GM12878 (cell line): Measurements from ENCODE around the gene ADAMTS16. TPM values are rescaled to one million over a fixed set of nuclear protein-coding genes. Genes with fewer than 3 reads are reported as not detected.

Experiments used
- ATAC-seq: fragments of 200-7000 bp; cut with Tn5 transposase; 3 replicates; pipeline ENCODE4 v1.9.1; 2020; ENCODE audit warnings: mild to moderate bottlenecking, moderate library complexity
- BruUV-seq: library from RNA; stranded (reverse); fragments of 400-500 nt; replicated peaks from 2 replicates; lab custom pipeline; 2021; lab: Mats Ljungman, UMichigan
- CTCF ChIA-PET: fragments of 300-600 bp; sonication (Branson Sonifier 250); formaldehyde crosslinking; extraction: SDS; loops from one replicate; lab custom pipeline; 2021; ENCODE audit warnings: inconsistent platforms; lab: Yijun Ruan, JAX
- POLR2A ChIA-PET: fragments of 350-600 bp; formaldehyde crosslinking; extraction: SDS; loops from one replicate; lab custom pipeline; 2021; ENCODE audit warnings: inconsistent platforms; lab: Charles Lee
- RAD21 ChIA-PET: fragments of 300-600 bp; sonication (Branson Sonifier 250); formaldehyde crosslinking; loops from one replicate; lab custom pipeline; 2023; ENCODE audit warnings: antibody characterized with exemption; ENCODE audit not compliant: unreplicated experiment; lab: Charles Lee
- SMC1A ChIA-PET: fragments of 300-600 bp; sonication (Branson Sonifier 250); formaldehyde crosslinking; loops from one replicate; lab custom pipeline; 2023; ENCODE audit not compliant: unreplicated experiment, uncharacterized antibody; lab: Charles Lee
- DNase-seq: peaks from one replicate; pipeline ENCODE4 v3.0.0-alpha.2; 2011; ENCODE audit warnings: low read depth, low spot score
- FAIRE-seq: peaks from 3 replicates; lab custom pipeline; 2011; peaks lifted over from hg19 to GRCh38; lab: Jason Lieb, UNC
- H2AFZ ChIP-seq: 2 replicates; pipeline ENCODE4 v1.6.0; 2011; ENCODE audit warnings: low read depth, low read length, control low read depth; ENCODE audit not compliant: control insufficient read depth
- H3K27ac ChIP-seq: 2 replicates; pipeline ENCODE4 v1.5.1; 2011; ENCODE audit warnings: control low read depth; ENCODE audit not compliant: control insufficient read depth, insufficient read depth
- H3K27me3 ChIP-seq, 2 experiments: replicated peaks in 1 of 2; 2 replicates each; pipeline versions ENCODE4 v1.6.0 to v1.6.1; 2011; ENCODE audit warnings: low read length in 1 of 2; ENCODE audit not compliant: control insufficient read depth in 2 of 2, insufficient read depth in 2 of 2
- H3K36me3 ChIP-seq, 2 experiments: 2 replicates each; pipeline ENCODE4 v1.5.1; 2011; ENCODE audit warnings: low read length in 1 of 2; ENCODE audit not compliant: control insufficient read depth in 2 of 2, insufficient read depth in 2 of 2
- H3K4me1 ChIP-seq: 2 replicates; pipeline ENCODE4 v1.6.1; 2011; ENCODE audit warnings: mild to moderate bottlenecking, low read length, moderate library complexity, mixed read lengths; ENCODE audit not compliant: control insufficient read depth, insufficient read depth
- H3K4me2 ChIP-seq: 2 replicates; pipeline ENCODE4 v1.6.0; 2011; ENCODE audit warnings: control low read depth; ENCODE audit not compliant: control insufficient read depth, insufficient read depth
- H3K4me3 ChIP-seq: fragments of 200-600 bp; sonication (generic); 2 replicates; pipeline ENCODE4 v1.5.1; 2016
- H3K79me2 ChIP-seq: 2 replicates; pipeline ENCODE4 v1.6.0; 2011; ENCODE audit warnings: low read length; ENCODE audit not compliant: control insufficient read depth, insufficient read depth
- H3K9ac ChIP-seq: 2 replicates; pipeline ENCODE4 v1.8.0; 2011; ENCODE audit warnings: low read length, control low read depth, mixed read lengths; ENCODE audit not compliant: control insufficient read depth, insufficient read depth
- H3K9me3 ChIP-seq: replicated peaks from 3 replicates; pipeline ENCODE4 v1.5.1; 2011; ENCODE audit warnings: mild to moderate bottlenecking, low read length; ENCODE audit not compliant: control insufficient read depth, insufficient read depth
- H4K20me1 ChIP-seq: 2 replicates; pipeline ENCODE4 v1.6.0; 2011; ENCODE audit not compliant: control insufficient read depth, insufficient read depth
- ESRRA ChIP-seq: IDR thresholded peaks from 2 replicates; pipeline ENCODE4 v1.6.1; 2012; ENCODE audit warnings: mild to moderate bottlenecking, low read length, improper control_type of control experiment
- GABPA ChIP-seq: IDR thresholded peaks from 2 replicates; pipeline ENCODE4 v1.6.1; 2014; ENCODE audit warnings: antibody characterized with exemption, low read depth, mild to moderate bottlenecking, inconsistent platforms
- IRF4 ChIP-seq: IDR thresholded peaks from 2 replicates; pipeline ENCODE4 v1.6.1; 2011; ENCODE audit warnings: low read depth, low read length
- NFYB ChIP-seq: IDR thresholded peaks from 2 replicates; pipeline ENCODE4 v1.6.1; 2011; ENCODE audit warnings: low read depth, mild to moderate bottlenecking, low read length, improper control_type of control experiment, moderate library complexity; ENCODE audit not compliant: insufficient read depth
- NRF1 ChIP-seq: conservative IDR thresholded peaks from 2 replicates; pipeline ENCODE4 v1.6.1; 2011; ENCODE audit warnings: mild to moderate bottlenecking, low read depth, low read length, improper control_type of control experiment
- RELA ChIP-seq: fragments of 450-650 bp; IDR thresholded peaks from 2 replicates; pipeline ENCODE4 v1.8.0; 2014; ENCODE audit warnings: borderline replicate concordance; ENCODE audit not compliant: partially characterized antibody
- RFX5 ChIP-seq: IDR thresholded peaks from 2 replicates; pipeline ENCODE4 v1.6.1; 2011; ENCODE audit warnings: low read depth, low read length, improper control_type of control experiment
- SIN3A ChIP-seq: IDR thresholded peaks from 2 replicates; pipeline ENCODE4 v1.6.1; 2012; ENCODE audit warnings: low read depth, low read length, improper control_type of control experiment
- SMAD1 ChIP-seq: fragments of 450-650 bp; IDR thresholded peaks from 2 replicates; pipeline ENCODE4 v1.6.1; 2018; ENCODE audit warnings: mild to moderate bottlenecking, low read depth; ENCODE audit not compliant: partially characterized antibody
- SREBF2 ChIP-seq: IDR thresholded peaks from 2 replicates; pipeline ENCODE4 v1.6.1; 2012; ENCODE audit warnings: mild to moderate bottlenecking, low read length
- TAF1 ChIP-seq: IDR thresholded peaks from 2 replicates; pipeline ENCODE4 v1.6.1; 2011; ENCODE audit warnings: mild to moderate bottlenecking, low read depth, low read length, borderline replicate concordance
- WRNIP1 ChIP-seq: IDR thresholded peaks from 2 replicates; pipeline ENCODE4 v1.6.1; 2011; ENCODE audit warnings: low read depth, low read length, improper control_type of control experiment, borderline replicate concordance
- YBX1 ChIP-seq: fragments of 450-650 bp; IDR thresholded peaks from 2 replicates; pipeline ENCODE4 v1.6.1; 2016; ENCODE audit warnings: antibody characterized with exemption
- ZNF622 ChIP-seq: fragments of 450-650 bp; IDR thresholded peaks from 2 replicates; pipeline ENCODE4 v1.6.1; 2017; ENCODE audit warnings: mild to moderate bottlenecking, inconsistent platforms
- WGBS: methylation state at CpG from one replicate; pipeline ENCODE4 v1.1.6; 2016; ENCODE audit warnings: low lambda C conversion rate; ENCODE audit not compliant: insufficient replicate concordance, insufficient coverage; ENCODE audit errors: missing lambda C conversion rate; 5-methylcytosine and 5-hydroxymethylcytosine counted together
- in situ Hi-C: fragments of 300-500 bp; cut with MboI; formaldehyde crosslinking; loops from 9 replicates; pipeline ENCODE4 v1.14.3; 2018; ENCODE audit warnings: mixed read lengths
- intact Hi-C: fragments of 100-400 bp; cut with micrococcal nuclease; formaldehyde crosslinking; loops from one replicate; pipeline ENCODE4 v1.14.2; 2022; ENCODE audit not compliant: unreplicated experiment
- polyA plus RNA-seq, 11 experiments: library from polyadenylated mRNA; depleted of rRNA in 4 of 11; unstranded in 6 of 11; stranded (reverse) in 5 of 11; fragments of >200 nt; fragmentation: Nextera tagmentation in 4 of 11; fragmentation: Illumina TruSeq in 1 of 11; extraction: Ambion mirVana in 4 of 11; extraction: Trizol in 1 of 11; gene quantifications; 1 replicate in 1 of 11; 2 replicates in 10 of 11; pipeline versions ENCODE4 v1.2.1 to v1.2.3, GENCODE V29; 2011 to 2016; ENCODE audit warnings: inconsistent platforms in 2 of 11, missing spikeins in 2 of 11, low read depth in 1 of 11
- total RNA-seq, 4 experiments: library from RNA; depleted of rRNA in 3 of 4; stranded (reverse); fragments of >200 nt in 3 of 4; fragmentation: Illumina TruSeq in 1 of 4; extraction: Trizol in 1 of 4; gene quantifications; 2 replicates each; pipeline versions ENCODE4 v1.2.1 to v1.2.3, GENCODE V29; 2013 to 2021
- TF ChIP-seq, protein P1 (sequence below): fragments of 450-650 bp; IDR thresholded peaks from 2 replicates; pipeline ENCODE4 v1.6.1; 2014; ENCODE audit warnings: mild to moderate bottlenecking
- TF ChIP-seq, protein P2 (sequence below): IDR thresholded peaks from 2 replicates; pipeline ENCODE4 v1.6.1; 2012; ENCODE audit warnings: low read depth, low read length, improper control_type of control experiment
- TF ChIP-seq, protein P3 (sequence below): fragments of 450-650 bp; formaldehyde crosslinking; IDR thresholded peaks from 2 replicates; pipeline ENCODE4 v1.4.0; 2022; ENCODE audit warnings: mild to moderate bottlenecking, moderate library complexity
- TF ChIP-seq, protein P4 (sequence below): fragments of 150-350 bp; IDR thresholded peaks from 2 replicates; pipeline ENCODE4 v1.6.1; 2016; ENCODE audit warnings: low read depth, low read length

Gene ADAMTS16
- total and polyA plus RNA-seq, 10 of the 15 experiments (the other 5 are each of a cell fraction or from before 2014, with no cell fraction given) = 0.04 TPM; not detected in 9

DNA sequence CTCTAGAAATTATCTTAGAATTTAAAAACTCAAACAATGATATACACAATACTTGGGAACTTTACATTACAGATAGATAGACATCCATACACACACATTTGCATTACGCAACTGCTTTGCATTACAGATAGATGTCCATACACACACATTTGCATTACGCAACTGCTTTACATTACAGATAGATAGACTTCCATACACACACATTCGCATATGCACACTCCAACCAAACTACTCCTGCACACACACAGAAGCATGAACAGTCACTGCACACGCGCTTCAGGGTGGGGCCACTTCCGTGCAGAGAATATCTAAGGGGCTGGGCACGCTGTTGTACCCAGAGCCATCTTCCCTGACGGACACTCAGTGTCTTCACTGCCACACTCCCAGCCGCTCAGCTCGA is 7.9 kb upstream of the ADAMTS16 start:
- no peaks in the 10 kb centered on the region for H3K36me3 ChIP-seq
- ATAC-seq (no peak), DNase-seq (no peak), FAIRE-seq (no peak)
- H3K4me1 ChIP-seq = no peaks in the 10 kb centered on the region
- ChIA-PET POLR2A (no interaction called here), SMC1A (no interaction called here), RAD21 (no interaction called here), CTCF (interaction anchor here (0.9 kb wide), 1 partner anchor 9 kb away, joined by 4 read pairs; no protein-coding TSS in a partner anchor)
- no peak overlapping the region for H3K27ac ChIP-seq
- no peak overlapping the region for H3K4me2 ChIP-seq
- H3K9ac ChIP-seq = no peak overlapping the region
- H3K4me3 ChIP-seq = no peak overlapping the region
- no peak overlapping the region for H2AFZ ChIP-seq
- WGBS = 68% methylated on average over 10 of the region's 10 CpGs
- H3K27me3 ChIP-seq = no peaks in the 10 kb centered on the region
- no peaks in the 10 kb centered on the region for H3K79me2 ChIP-seq
- no peaks in the 10 kb centered on the region; the same call in 2 of the 3 replicates for H3K9me3 ChIP-seq
- intact Hi-C loops = no loop called here
- in situ Hi-C loops = no loop called here
- BruUV-seq = no TSS peak
- H4K20me1 ChIP-seq = no peaks in the 10 kb centered on the region
- no peak for TF ChIP-seq WRNIP1
- TF ChIP-seq SIN3A = no peak
- no peak for TF ChIP-seq YBX1
- TF ChIP-seq SREBF2 = no peak
- no peak for TF ChIP-seq SMAD1
- no peak for TF ChIP-seq NFYB
- no peak for TF ChIP-seq IRF4
- TF ChIP-seq, protein P1, sequence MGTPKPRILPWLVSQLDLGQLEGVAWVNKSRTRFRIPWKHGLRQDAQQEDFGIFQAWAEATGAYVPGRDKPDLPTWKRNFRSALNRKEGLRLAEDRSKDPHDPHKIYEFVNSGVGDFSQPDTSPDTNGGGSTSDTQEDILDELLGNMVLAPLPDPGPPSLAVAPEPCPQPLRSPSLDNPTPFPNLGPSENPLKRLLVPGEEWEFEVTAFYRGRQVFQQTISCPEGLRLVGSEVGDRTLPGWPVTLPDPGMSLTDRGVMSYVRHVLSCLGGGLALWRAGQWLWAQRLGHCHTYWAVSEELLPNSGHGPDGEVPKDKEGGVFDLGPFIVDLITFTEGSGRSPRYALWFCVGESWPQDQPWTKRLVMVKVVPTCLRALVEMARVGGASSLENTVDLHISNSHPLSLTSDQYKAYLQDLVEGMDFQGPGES = no peak
- TF ChIP-seq ESRRA = no peak
- no peak for TF ChIP-seq ZNF622
- TF ChIP-seq, protein P2, sequence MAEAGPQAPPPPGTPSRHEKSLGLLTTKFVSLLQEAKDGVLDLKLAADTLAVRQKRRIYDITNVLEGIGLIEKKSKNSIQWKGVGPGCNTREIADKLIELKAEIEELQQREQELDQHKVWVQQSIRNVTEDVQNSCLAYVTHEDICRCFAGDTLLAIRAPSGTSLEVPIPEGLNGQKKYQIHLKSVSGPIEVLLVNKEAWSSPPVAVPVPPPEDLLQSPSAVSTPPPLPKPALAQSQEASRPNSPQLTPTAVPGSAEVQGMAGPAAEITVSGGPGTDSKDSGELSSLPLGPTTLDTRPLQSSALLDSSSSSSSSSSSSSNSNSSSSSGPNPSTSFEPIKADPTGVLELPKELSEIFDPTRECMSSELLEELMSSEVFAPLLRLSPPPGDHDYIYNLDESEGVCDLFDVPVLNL = no peak
- no peak for TF ChIP-seq TAF1
- TF ChIP-seq, protein P3, sequence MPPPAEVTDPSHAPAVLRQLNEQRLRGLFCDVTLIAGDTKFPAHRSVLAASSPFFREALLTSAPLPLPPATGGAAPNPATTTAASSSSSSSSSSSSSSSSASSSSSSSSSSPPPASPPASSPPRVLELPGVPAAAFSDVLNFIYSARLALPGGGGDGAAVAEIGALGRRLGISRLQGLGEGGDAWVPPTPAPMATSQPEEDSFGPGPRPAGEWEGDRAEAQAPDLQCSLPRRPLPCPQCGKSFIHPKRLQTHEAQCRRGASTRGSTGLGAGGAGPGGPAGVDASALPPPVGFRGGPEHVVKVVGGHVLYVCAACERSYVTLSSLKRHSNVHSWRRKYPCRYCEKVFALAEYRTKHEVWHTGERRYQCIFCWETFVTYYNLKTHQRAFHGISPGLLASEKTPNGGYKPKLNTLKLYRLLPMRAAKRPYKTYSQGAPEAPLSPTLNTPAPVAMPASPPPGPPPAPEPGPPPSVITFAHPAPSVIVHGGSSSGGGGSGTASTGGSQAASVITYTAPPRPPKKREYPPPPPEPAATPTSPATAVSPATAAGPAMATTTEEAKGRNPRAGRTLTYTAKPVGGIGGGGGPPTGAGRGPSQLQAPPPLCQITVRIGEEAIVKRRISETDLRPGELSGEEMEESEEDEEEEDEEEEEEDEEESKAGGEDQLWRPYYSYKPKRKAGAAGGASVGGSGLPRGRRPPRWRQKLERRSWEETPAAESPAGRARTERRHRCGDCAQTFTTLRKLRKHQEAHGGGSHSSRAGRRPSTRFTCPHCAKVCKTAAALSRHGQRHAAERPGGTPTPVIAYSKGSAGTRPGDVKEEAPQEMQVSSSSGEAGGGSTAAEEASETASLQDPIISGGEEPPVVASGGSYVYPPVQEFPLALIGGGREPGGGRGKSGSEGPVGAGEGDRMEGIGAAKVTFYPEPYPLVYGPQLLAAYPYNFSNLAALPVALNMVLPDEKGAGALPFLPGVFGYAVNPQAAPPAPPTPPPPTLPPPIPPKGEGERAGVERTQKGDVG = no peak
- no peak for TF ChIP-seq RFX5
- no peak for TF ChIP-seq NRF1
- TF ChIP-seq GABPA = no peak
- TF ChIP-seq, protein P4, sequence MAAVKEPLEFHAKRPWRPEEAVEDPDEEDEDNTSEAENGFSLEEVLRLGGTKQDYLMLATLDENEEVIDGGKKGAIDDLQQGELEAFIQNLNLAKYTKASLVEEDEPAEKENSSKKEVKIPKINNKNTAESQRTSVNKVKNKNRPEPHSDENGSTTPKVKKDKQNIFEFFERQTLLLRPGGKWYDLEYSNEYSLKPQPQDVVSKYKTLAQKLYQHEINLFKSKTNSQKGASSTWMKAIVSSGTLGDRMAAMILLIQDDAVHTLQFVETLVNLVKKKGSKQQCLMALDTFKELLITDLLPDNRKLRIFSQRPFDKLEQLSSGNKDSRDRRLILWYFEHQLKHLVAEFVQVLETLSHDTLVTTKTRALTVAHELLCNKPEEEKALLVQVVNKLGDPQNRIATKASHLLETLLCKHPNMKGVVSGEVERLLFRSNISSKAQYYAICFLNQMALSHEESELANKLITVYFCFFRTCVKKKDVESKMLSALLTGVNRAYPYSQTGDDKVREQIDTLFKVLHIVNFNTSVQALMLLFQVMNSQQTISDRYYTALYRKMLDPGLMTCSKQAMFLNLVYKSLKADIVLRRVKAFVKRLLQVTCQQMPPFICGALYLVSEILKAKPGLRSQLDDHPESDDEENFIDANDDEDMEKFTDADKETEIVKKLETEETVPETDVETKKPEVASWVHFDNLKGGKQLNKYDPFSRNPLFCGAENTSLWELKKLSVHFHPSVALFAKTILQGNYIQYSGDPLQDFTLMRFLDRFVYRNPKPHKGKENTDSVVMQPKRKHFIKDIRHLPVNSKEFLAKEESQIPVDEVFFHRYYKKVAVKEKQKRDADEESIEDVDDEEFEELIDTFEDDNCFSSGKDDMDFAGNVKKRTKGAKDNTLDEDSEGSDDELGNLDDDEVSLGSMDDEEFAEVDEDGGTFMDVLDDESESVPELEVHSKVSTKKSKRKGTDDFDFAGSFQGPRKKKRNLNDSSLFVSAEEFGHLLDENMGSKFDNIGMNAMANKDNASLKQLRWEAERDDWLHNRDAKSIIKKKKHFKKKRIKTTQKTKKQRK = no peak
- TF ChIP-seq RELA = no peak
